Spleen (tissue), 11 donors: ENCODE data around the gene BRCA1. TPM values are rescaled to one million over a fixed set of nuclear protein-coding genes. Genes with fewer than 3 reads are reported as not detected.

Experiments used
- DNase-seq: peaks from one replicate; pipeline ENCODE4 v3.0.0-alpha.2; 2020
- H3K27ac ChIP-seq, 8 donors: fragments of 200-600 bp; sonication (generic) in 7 of 8; 1 replicate in 4 of 8; 2 replicates in 4 of 8; pipeline versions ENCODE4 v1.5.0 to v1.8.0; 2016 to 2021; ENCODE audit warnings: inconsistent platforms in 4 of 8, mild to moderate bottlenecking in 4 of 8, moderate library complexity in 1 of 8
- H3K27me3 ChIP-seq, 7 donors: fragments of 200-600 bp; sonication (generic) in 6 of 7; replicated peaks in 1 of 7; 1 replicate in 4 of 7; 2 replicates in 3 of 7; pipeline versions ENCODE4 v1.5.0 to v1.8.0; 2016 to 2021; ENCODE audit warnings: inconsistent platforms in 3 of 7, mild to moderate bottlenecking in 1 of 7
- H3K36me3 ChIP-seq, 6 donors: fragments of 200-600 bp; sonication (generic) in 5 of 6; 1 replicate in 4 of 6; 2 replicates in 2 of 6; pipeline versions ENCODE4 v1.5.0 to v1.8.0; 2016 to 2021; ENCODE audit warnings: inconsistent platforms in 2 of 6
- H3K4me1 ChIP-seq, 6 donors: fragments of 200-600 bp; sonication (generic) in 5 of 6; 1 replicate in 3 of 6; 2 replicates in 3 of 6; pipeline versions ENCODE4 v1.5.0 to v1.8.0; 2016 to 2021; ENCODE audit warnings: inconsistent platforms in 3 of 6
- H3K4me3 ChIP-seq, 8 donors: fragments of 200-600 bp; sonication (generic) in 7 of 8; 1 replicate in 4 of 8; 2 replicates in 4 of 8; pipeline versions ENCODE4 v1.5.0 to v1.8.0; 2016 to 2021; ENCODE audit warnings: inconsistent platforms in 4 of 8, mild to moderate bottlenecking in 4 of 8, moderate library complexity in 2 of 8
- H3K9me3 ChIP-seq, 8 donors: fragments of 200-600 bp; sonication (generic) in 7 of 8; 1 replicate in 4 of 8; 2 replicates in 4 of 8; pipeline versions ENCODE4 v1.5.0 to v1.8.0; 2016 to 2021; ENCODE audit warnings: inconsistent platforms in 4 of 8
- CTCF ChIP-seq, 11 experiments: fragments of 200-600 bp in 7 of 11; fragments of 450-650 bp in 4 of 11; sonication (generic) in 4 of 11; IDR thresholded peaks in 8 of 11; conservative IDR thresholded peaks in 3 of 11; 1 replicate in 7 of 11; 2 replicates in 4 of 11; pipeline versions ENCODE4 v1.4.0 to v1.8.0; 2016 to 2021; ENCODE audit warnings: antibody characterized with exemption in 11 of 11, inconsistent platforms in 4 of 11, mild to moderate bottlenecking in 1 of 11
- POLR2A ChIP-seq, 3 donors: fragments of 450-650 bp; IDR thresholded peaks; one replicate each; pipeline ENCODE4 v1.5.1; 2017; ENCODE audit warnings: antibody characterized with exemption in 3 of 3, mild to moderate bottlenecking in 1 of 3
- POLR2AphosphoS5 ChIP-seq, 3 donors: sonication (generic); formaldehyde crosslinking; IDR thresholded peaks; one replicate each; pipeline ENCODE4 v1.5.1; 2017; ENCODE audit warnings: antibody characterized with exemption in 3 of 3
- WGBS, 5 donors: extraction: QIAGEN DNeasy Blood & Tissue Kit in 3 of 5; methylation state at CpG; one replicate each; pipeline versions ENCODE4 v1.1.5 to v1.1.7; 2013 to 2018; 5-methylcytosine and 5-hydroxymethylcytosine counted together
- intact Hi-C: fragments of 100-400 bp; cut with DNase I; formaldehyde crosslinking; loops from one replicate; pipeline ENCODE4 v1.15.0; 2023; ENCODE audit warnings: low total_unique reads
- polyA plus RNA-seq, 3 donors: library from polyadenylated mRNA; stranded (reverse); fragments of 200-250 nt; gene quantifications; one replicate each; pipeline ENCODE4 v1.2.1, GENCODE V29; 2013
- total RNA-seq, 7 donors: library from RNA; depleted of rRNA in 3 of 7; stranded (reverse); fragments of >200 nt in 3 of 7; fragmentation: NEBNext Ultra II Directional in 4 of 7; extraction: Animal tissue kit (Norgen Biotek cat#: 25700) in 4 of 7; gene quantifications; one replicate each; pipeline versions ENCODE4 v1.1.0 to v1.2.1, GENCODE V29; 2016 to 2021
- donor health status: healthy with polysubstance abuse.
- donor health status: DM: no; HTN: no; CAD: no; lungs with moderate emphysema.
- donor health status: DM: no; HTN: no; CAD: no.
- donor health status: Bipolar disorder and iron deficiency.
- donor health status: healthy.
- donor health status: DM: no; HTN: no; CAD: no.
- donor health status: DM: yes; HTN: yes; CAD: no.

Gene BRCA1
- total and polyA plus RNA-seq, 10 donors: 1.3 to 13.6 (median 9.1) TPM

DNA sequence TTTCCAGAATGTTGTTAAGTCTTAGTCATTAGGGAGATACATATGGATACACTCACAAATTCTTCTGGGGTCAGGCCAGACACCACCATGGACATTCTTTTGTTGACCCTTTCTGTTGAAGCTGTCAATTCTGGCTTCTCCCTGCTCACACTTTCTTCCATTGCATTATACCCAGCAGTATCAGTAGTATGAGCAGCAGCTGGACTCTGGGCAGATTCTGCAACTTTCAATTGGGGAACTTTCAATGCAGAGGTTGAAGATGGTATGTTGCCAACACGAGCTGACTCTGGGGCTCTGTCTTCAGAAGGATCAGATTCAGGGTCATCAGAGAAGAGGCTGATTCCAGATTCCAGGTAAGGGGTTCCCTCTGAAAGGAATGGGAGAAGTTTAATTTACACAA is 54.3 kb downstream of the BRCA1 start:
- H3K27ac ChIP-seq: no peak overlapping the region
- H3K9me3 ChIP-seq: no peaks in the 10 kb centered on the region
- no peak for DNase-seq
- no peak overlapping the region for H3K4me3 ChIP-seq
- intact Hi-C loops: no loop called here
- H3K4me1 ChIP-seq: no peaks in the 10 kb centered on the region
- TF ChIP-seq POLR2AphosphoS5 (IDR thresholded peaks at IDR 0.05) (no peak), CTCF (IDR thresholded peaks at IDR 0.05 in 8 of 11, conservative IDR thresholded peaks at IDR 0.05 in 3 of 11) (no peak), POLR2A (IDR thresholded peaks at IDR 0.05) (no peak)
- WGBS, 5 donors: 75 to 92% (median 91%) methylated on average over 1 of the region's 1 CpG
- no peaks in the 10 kb centered on the region for H3K27me3 ChIP-seq
- peaks cover 0 to 53% (median 0%) of the 10 kb centered on the region in 6 donors for H3K36me3 ChIP-seq

DNA sequence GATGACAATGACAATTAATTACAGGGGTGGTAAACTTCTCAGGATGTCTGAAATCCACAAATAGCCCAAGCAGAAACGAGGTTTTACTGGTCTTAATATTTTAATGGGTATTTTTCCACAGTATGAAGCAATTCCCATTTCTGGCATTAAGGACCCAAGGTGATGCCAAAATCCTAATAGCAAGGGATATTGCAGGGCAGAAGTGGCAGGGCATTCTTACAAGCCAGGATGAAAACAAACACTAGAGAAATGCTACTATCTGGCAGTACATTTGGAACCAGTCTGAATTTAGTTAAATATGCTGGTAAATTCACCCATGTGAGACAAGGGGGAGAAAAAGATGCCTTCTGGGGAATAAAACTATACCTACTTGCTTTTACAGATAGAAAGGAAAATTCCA is 54.9 kb downstream of the BRCA1 start:
- no peaks in the 10 kb centered on the region for H3K4me1 ChIP-seq
- WGBS, 5 donors: 81 to 92% (median 88%) methylated on average over 1 of the region's 1 CpG
- no peak overlapping the region for H3K4me3 ChIP-seq
- no peaks in the 10 kb centered on the region for H3K27me3 ChIP-seq
- TF ChIP-seq CTCF (IDR thresholded peaks at IDR 0.05 in 8 of 11, conservative IDR thresholded peaks at IDR 0.05 in 3 of 11) (no peak), POLR2A (IDR thresholded peaks at IDR 0.05) (no peak), POLR2AphosphoS5 (IDR thresholded peaks at IDR 0.05) (no peak)
- no peak for DNase-seq
- intact Hi-C loops: no loop called here
- H3K9me3 ChIP-seq: no peaks in the 10 kb centered on the region
- H3K27ac ChIP-seq: no peak overlapping the region
- peaks cover 0 to 54% (median 0%) of the 10 kb centered on the region in 6 donors for H3K36me3 ChIP-seq

- H3K4me1 ChIP-seq: no peaks in the 10 kb centered on the region
- H3K27me3 ChIP-seq: no peaks in the 10 kb centered on the region
- DNase-seq: no peak
- intact Hi-C loops: no loop called here
- TF ChIP-seq POLR2AphosphoS5 (IDR thresholded peaks at IDR 0.05) (no peak), CTCF (IDR thresholded peaks at IDR 0.05 in 8 of 11, conservative IDR thresholded peaks at IDR 0.05 in 3 of 11) (no peak), POLR2A (IDR thresholded peaks at IDR 0.05) (no peak)
- H3K27ac ChIP-seq: no peak overlapping the region
- no peak overlapping the region for H3K4me3 ChIP-seq
- H3K9me3 ChIP-seq: no peaks in the 10 kb centered on the region
- 91 to 99% (median 95%) methylated on average over 3 of the region's 3 CpGs for WGBS, 5 donors
- H3K36me3 ChIP-seq: peaks cover 0 to 51% (median 0%) of the 10 kb centered on the region in 6 donors
Observed at GRCh38 chr17:43069368-43069898, 55.7 kb downstream of the BRCA1 start.

DNA sequence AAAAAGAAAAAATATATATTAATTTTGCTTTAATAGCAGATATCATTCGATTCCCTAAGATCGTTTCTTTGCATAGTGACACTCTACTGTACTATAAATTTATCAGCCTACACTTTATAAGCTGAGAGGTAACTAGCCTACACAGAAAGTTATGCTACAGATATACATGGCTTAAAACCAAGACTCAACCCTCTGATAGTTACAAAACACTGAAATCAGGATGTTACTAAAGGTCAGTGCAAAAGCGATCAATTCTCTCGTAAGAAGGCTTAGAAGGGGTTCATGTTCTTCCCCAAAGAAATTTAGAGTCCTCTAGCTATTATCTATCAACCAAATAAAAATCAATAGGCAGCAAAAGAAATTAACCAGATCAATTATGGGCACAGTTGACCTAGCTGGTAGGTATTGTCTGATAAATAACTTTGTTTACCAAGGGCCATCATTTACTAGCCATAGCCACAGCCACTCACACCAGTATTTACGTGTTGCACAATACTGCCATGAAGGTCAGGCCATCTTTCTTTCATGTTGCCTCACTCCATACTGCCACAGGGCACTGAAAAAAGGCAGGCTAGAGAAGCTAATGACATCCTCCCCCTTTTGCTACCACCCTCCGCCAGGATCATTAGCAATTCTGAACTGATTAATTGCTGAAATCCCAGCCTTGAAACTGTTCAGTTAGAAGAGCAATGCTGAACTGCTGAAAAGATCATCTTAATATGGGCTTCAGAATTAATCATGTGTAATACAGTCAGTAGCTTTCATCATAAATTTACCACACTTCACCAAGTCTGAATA is 56.4 kb downstream of the BRCA1 start:
- intact Hi-C loops: no loop called here
- DNase-seq: no peak

More for the DNA sequence above, 56.4 kb downstream of the BRCA1 start:
- Histone ChIP-seq H3K4me3 (no peak overlapping the region), H3K27me3 (no peaks in the 10 kb centered on the region), H3K27ac (no peak overlapping the region), H3K36me3 (peaks cover 0 to 44% (median 0%) of the 10 kb centered on the region in 6 donors), H3K9me3 (no peaks in the 10 kb centered on the region), H3K4me1 (no peaks in the 10 kb centered on the region)
- 90 to 95% (median 94%) methylated on average over 6 of the region's 6 CpGs for WGBS, 5 donors
- TF ChIP-seq POLR2AphosphoS5 (IDR thresholded peaks at IDR 0.05): no peak
- TF ChIP-seq CTCF (IDR thresholded peaks at IDR 0.05 in 8 of 11, conservative IDR thresholded peaks at IDR 0.05 in 3 of 11): no peak
- TF ChIP-seq POLR2A (IDR thresholded peaks at IDR 0.05): no peak
